H1 (cell line): ENCODE measurements around the gene TUBGCP6. TPM values are rescaled to one million over a fixed set of nuclear protein-coding genes. Genes with fewer than 3 reads are reported as not detected.

ENCODE experiments used
- CTCF ChIA-PET: fragments of 300-600 bp; sonication (Branson Sonifier 250); formaldehyde crosslinking; loops from one replicate; lab custom pipeline; 2021; ENCODE audit not compliant: partially characterized antibody; lab: Charles Lee
- POLR2A ChIA-PET: fragments of 300-600 bp; sonication (Branson Sonifier 250); formaldehyde crosslinking; loops from one replicate; lab custom pipeline; 2021; ENCODE audit warnings: inconsistent platforms; ENCODE audit not compliant: partially characterized antibody; lab: Charles Lee
- DNase-seq, 2 experiments: peaks; one replicate each; pipeline versions ENCODE4 v3.0.0 to v3.0.0-alpha.2; 2010 to 2022; ENCODE audit warnings: low spot score in 2 of 2, low read depth in 1 of 2, mixed read lengths in 1 of 2
- FAIRE-seq: peaks from 2 replicates; lab custom pipeline; 2011; peaks lifted over from hg19 to GRCh38; lab: Jason Lieb, UNC
- H2AFZ ChIP-seq: 2 replicates; pipeline ENCODE4 v1.8.1; 2012; ENCODE audit warnings: low read length, inconsistent platforms
- H2AK5ac ChIP-seq: 2 replicates; pipeline ENCODE4 v1.6.1; 2013; ENCODE audit warnings: low read depth, low read length
- H2BK120ac ChIP-seq: replicated peaks from 2 replicates; pipeline ENCODE3; 2013; ENCODE audit warnings: low read depth, low read length, inconsistent platforms
- H2BK12ac ChIP-seq: 2 replicates; pipeline ENCODE4 v1.6.1; 2013; ENCODE audit warnings: low read depth, low read length
- H2BK15ac ChIP-seq: 2 replicates; pipeline ENCODE4 v1.6.1; 2013; ENCODE audit warnings: low read length
- H2BK20ac ChIP-seq: 2 replicates; pipeline ENCODE4 v1.6.1; 2013; ENCODE audit warnings: low read length
- H2BK5ac ChIP-seq: 2 replicates; pipeline ENCODE4 v1.6.1; 2013; ENCODE audit warnings: low read depth, low read length
- H3K14ac ChIP-seq: 2 replicates; pipeline ENCODE4 v1.6.1; 2013; ENCODE audit warnings: inconsistent platforms; ENCODE audit not compliant: insufficient read length
- H3K18ac ChIP-seq: 2 replicates; pipeline ENCODE4 v1.6.1; 2013; ENCODE audit warnings: low read length; ENCODE audit errors: extremely low read depth
- H3K23ac ChIP-seq: 2 replicates; pipeline ENCODE4 v1.6.1; 2013; ENCODE audit warnings: inconsistent platforms; ENCODE audit not compliant: insufficient read length
- H3K23me2 ChIP-seq: 2 replicates; pipeline ENCODE4 v1.6.1; 2013; ENCODE audit warnings: low read depth, low read length
- H3K27ac ChIP-seq: 2 replicates; pipeline ENCODE4 v1.6.1; 2011; ENCODE audit warnings: low read depth, low read length, inconsistent platforms
- H3K27me3 ChIP-seq, 4 experiments: replicated peaks in 1 of 4; 1 replicate in 1 of 4; 2 replicates in 3 of 4; pipeline versions ENCODE4 v1.6.1 to v1.8.1; 2011 to 2013; ENCODE audit warnings: low read length in 3 of 4, mild to moderate bottlenecking in 3 of 4, inconsistent platforms in 2 of 4, mixed read lengths in 2 of 4, moderate library complexity in 1 of 4; ENCODE audit not compliant: control insufficient read depth in 3 of 4, insufficient read depth in 3 of 4; ENCODE audit errors: extremely low read depth in 1 of 4
- H3K36me3 ChIP-seq, 4 experiments: 2 replicates each; pipeline versions ENCODE4 v1.6.1 to v1.8.1; 2011 to 2013; ENCODE audit warnings: mild to moderate bottlenecking in 4 of 4, low read length in 3 of 4, moderate library complexity in 2 of 4, control low read depth in 1 of 4, inconsistent platforms in 1 of 4; ENCODE audit not compliant: insufficient read depth in 4 of 4, control insufficient read depth in 2 of 4
- H3K4ac ChIP-seq: replicated peaks from 2 replicates; pipeline ENCODE3; 2013; ENCODE audit warnings: low read length, low read depth, mixed read lengths, inconsistent platforms; ENCODE audit not compliant: insufficient read length
- H3K4me1 ChIP-seq, 4 experiments: replicated peaks in 1 of 4; 1 replicate in 1 of 4; 2 replicates in 3 of 4; pipeline versions ENCODE4 v1.6.1 to v1.8.1; 2011 to 2013; ENCODE audit warnings: low read length in 3 of 4, inconsistent platforms in 2 of 4, mixed read lengths in 1 of 4; ENCODE audit not compliant: insufficient read depth in 4 of 4, control insufficient read depth in 3 of 4
- H3K4me2 ChIP-seq, 2 experiments: 2 replicates each; pipeline versions ENCODE4 v1.6.1 to v1.8.1; 2011 to 2013; ENCODE audit warnings: low read depth in 2 of 2, low read length in 2 of 2, control low read depth in 1 of 2, inconsistent platforms in 1 of 2, mild to moderate bottlenecking in 1 of 2; ENCODE audit not compliant: insufficient read depth in 1 of 2
- H3K4me3 ChIP-seq, 4 experiments: fragments of 200-600, 300-600 bp in 1 of 4; sonication (generic), shearing (Covaris generic), sonication (Bioruptor Twin) in 1 of 4; 2 replicates each; pipeline versions ENCODE4 v1.5.1 to v1.8.1; 2011 to 2016; ENCODE audit warnings: low read length in 4 of 4, low read depth in 3 of 4, control low read depth in 2 of 4, inconsistent platforms in 2 of 4, mild to moderate bottlenecking in 2 of 4, mixed read lengths in 1 of 4, moderate library complexity in 1 of 4; ENCODE audit not compliant: insufficient read depth in 2 of 4; ENCODE audit errors: extremely low read depth in 1 of 4
- H3K56ac ChIP-seq: replicated peaks from 2 replicates; pipeline ENCODE3; 2013; ENCODE audit warnings: low read depth, mild to moderate bottlenecking, mixed read lengths, low read length, inconsistent platforms; ENCODE audit not compliant: insufficient read length
- H3K79me1 ChIP-seq: 2 replicates; pipeline ENCODE4 v1.6.1; 2013; ENCODE audit warnings: low read depth, low read length, control low read depth
- H3K79me2 ChIP-seq, 2 experiments: 2 replicates each; pipeline versions ENCODE4 v1.6.1 to v1.8.1; 2012 to 2013; ENCODE audit warnings: low read length in 2 of 2, mild to moderate bottlenecking in 2 of 2, inconsistent platforms in 1 of 2; ENCODE audit not compliant: insufficient read depth in 2 of 2, control insufficient read depth in 1 of 2
- H3K9ac ChIP-seq, 4 experiments: replicated peaks in 1 of 4; 1 replicate in 1 of 4; 2 replicates in 3 of 4; pipeline versions ENCODE4 v1.6.1 to v1.8.1; 2011 to 2013; ENCODE audit warnings: low read depth in 3 of 4, low read length in 3 of 4, control low read depth in 2 of 4, mild to moderate bottlenecking in 2 of 4, moderate library complexity in 2 of 4, inconsistent platforms in 1 of 4; ENCODE audit errors: extremely low read depth in 1 of 4
- H3K9me3 ChIP-seq, 2 experiments: 2 replicates each; pipeline versions ENCODE4 v1.6.1 to v1.8.1; 2012 to 2013; ENCODE audit warnings: mild to moderate bottlenecking in 2 of 2, moderate library complexity in 2 of 2, control low read depth in 1 of 2, inconsistent platforms in 1 of 2, low read depth in 1 of 2, low read length in 1 of 2, mixed read lengths in 1 of 2; ENCODE audit not compliant: insufficient read depth in 2 of 2
- H4K20me1 ChIP-seq, 2 experiments: replicated peaks in 1 of 2; 2 replicates each; pipeline versions ENCODE3 to v1.8.1; 2011 to 2013; ENCODE audit warnings: inconsistent platforms in 2 of 2, low read length in 2 of 2, mild to moderate bottlenecking in 1 of 2; ENCODE audit not compliant: insufficient read depth in 2 of 2, control insufficient read depth in 1 of 2
- H4K5ac ChIP-seq: 2 replicates; pipeline ENCODE4 v1.6.1; 2013; ENCODE audit warnings: low read length, low read depth, mixed read lengths, inconsistent platforms; ENCODE audit not compliant: insufficient read length
- H4K8ac ChIP-seq: 2 replicates; pipeline ENCODE4 v1.8.0; 2013; ENCODE audit warnings: mild to moderate bottlenecking, moderate library complexity, low read length, inconsistent platforms; ENCODE audit not compliant: insufficient read depth; ENCODE audit errors: extremely low read depth
- H4K91ac ChIP-seq: replicated peaks from 2 replicates; pipeline ENCODE3; 2013; ENCODE audit warnings: low read length, mixed read lengths, inconsistent platforms; ENCODE audit not compliant: insufficient read length
- ASH2L ChIP-seq: fragments of 200-600, 300-600 bp; sonication (generic); IDR thresholded peaks from one replicate; pipeline ENCODE4 v1.7.1; 2017; ENCODE audit warnings: low read length
- CBX5 ChIP-seq: fragments of 300-800, 300-1000 bp; sonication (generic); IDR thresholded peaks from 2 replicates; pipeline ENCODE4 v1.7.1; 2016; ENCODE audit warnings: antibody characterized with exemption, low read length, low read depth
- CEBPB ChIP-seq: IDR thresholded peaks from 2 replicates; pipeline ENCODE4 v1.6.1; 2012; ENCODE audit warnings: low read depth, low read length
- CREB1 ChIP-seq: IDR thresholded peaks from 2 replicates; pipeline ENCODE4 v1.6.1; 2012; ENCODE audit warnings: inconsistent platforms
- CTBP2 ChIP-seq: IDR thresholded peaks from 2 replicates; pipeline ENCODE4 v1.7.0; 2011; ENCODE audit warnings: borderline replicate concordance, mild to moderate bottlenecking, moderate library complexity, mixed read lengths, low read length; ENCODE audit not compliant: insufficient read depth, insufficient read length
- NANOG ChIP-seq: IDR thresholded peaks from 2 replicates; pipeline ENCODE4 v1.6.1; 2011; ENCODE audit warnings: low read length, low read depth, mild to moderate bottlenecking, inconsistent platforms; ENCODE audit not compliant: insufficient read depth, poor library complexity, severe bottlenecking
- NRF1 ChIP-seq: IDR thresholded peaks from 2 replicates; pipeline ENCODE4 v1.6.1; 2011; ENCODE audit warnings: mild to moderate bottlenecking, low read depth, low read length, improper control_type of control experiment
- POU5F1 ChIP-seq: IDR thresholded peaks from 2 replicates; pipeline ENCODE4 v1.6.1; 2011; ENCODE audit warnings: low read depth, mild to moderate bottlenecking, low read length, moderate library complexity
- RXRA ChIP-seq: IDR thresholded peaks from 2 replicates; pipeline ENCODE4 v1.6.1; 2011; ENCODE audit warnings: low read depth, mild to moderate bottlenecking, low read length, moderate library complexity; ENCODE audit not compliant: insufficient read depth
- SAP30 ChIP-seq: fragments of 300-600 bp; sonication (generic); IDR thresholded peaks from 2 replicates; pipeline ENCODE4 v1.7.1; 2012; ENCODE audit warnings: low read length, moderate library complexity, mild to moderate bottlenecking, inconsistent platforms; ENCODE audit not compliant: insufficient read depth, insufficient replicate concordance
- SP2 ChIP-seq: IDR thresholded peaks from 2 replicates; pipeline ENCODE4 v1.6.1; 2012; ENCODE audit warnings: mild to moderate bottlenecking, low read length, inconsistent platforms
- TAF7 ChIP-seq: optimal IDR thresholded peaks from 2 replicates; pipeline ENCODE3; 2011; ENCODE audit warnings: low read depth, mild to moderate bottlenecking, inconsistent platforms, low read length, moderate library complexity, borderline replicate concordance
- ZNF274 ChIP-seq: IDR thresholded peaks from 2 replicates; pipeline ENCODE4 v1.7.0; 2012; ENCODE audit warnings: low read length, borderline replicate concordance; ENCODE audit errors: extremely low read depth
- WGBS, 2 experiments: shearing (Covaris generic) in 1 of 2; methylation state at CpG; one replicate each; pipeline versions ENCODE4 v1.1.6 to v1.1.7; 2013 to 2015; ENCODE audit warnings: low lambda C conversion rate in 2 of 2, mixed read lengths in 2 of 2, inconsistent platforms in 1 of 2, low coverage in 1 of 2, missing lambda C conversion rate in 1 of 2; ENCODE audit not compliant: insufficient replicate concordance in 2 of 2, insufficient coverage in 1 of 2, insufficient read length in 1 of 2; ENCODE audit errors: extremely low coverage in 1 of 2, missing lambda C conversion rate in 1 of 2; 5-methylcytosine and 5-hydroxymethylcytosine counted together
- polyA plus RNA-seq, 7 experiments: library from polyadenylated mRNA; depleted of rRNA in 3 of 7; stranded (reverse) in 5 of 7; unstranded in 2 of 7; fragments of >200 nt in 5 of 7; fragments of 200-250 nt in 2 of 7; gene quantifications; 1 replicate in 5 of 7; 2 replicates in 1 of 7; 4 replicates in 1 of 7; pipeline versions ENCODE4 v1.2.1 to v1.2.3, GENCODE V29; 2011 to 2013; ENCODE audit warnings: missing spikeins in 2 of 7, mixed read lengths in 2 of 7
- total RNA-seq: library from RNA; stranded (reverse); fragmentation: NEBNext Ultra II Directional; extraction: Animal tissue kit (Norgen Biotek cat#: 25700); gene quantifications from 2 replicates; pipeline ENCODE4 v1.2.1, GENCODE V29; 2021

Gene TUBGCP6
- total and polyA plus RNA-seq, 2 of the 8 experiments (the other 6 are each of a cell fraction or from before 2014, with no cell fraction given) = 24.2 to 24.7 TPM

- Histone ChIP-seq H2AK5ac (no peak overlapping the region), H4K20me1 (peaks cover 4 to 22% of the 10 kb centered on the region in 2 experiments), H3K4me3 (no peak overlapping the region), H3K23me2 (peaks cover 13% of the 10 kb centered on the region; the same call in 1 of the 2 replicates), H3K9ac (no peak overlapping the region), H2BK15ac (no peak overlapping the region), H3K79me1 (peaks cover 2% of the 10 kb centered on the region; the same call in 1 of the 2 replicates), H3K9me3 (no peaks in the 10 kb centered on the region), H3K56ac (no peak overlapping the region), H2AFZ (no peak overlapping the region), H3K36me3 (peaks cover 0 to 15% (median 6%) of the 10 kb centered on the region in 4 experiments; a peak in 5 of 8 replicates), H3K18ac (no peak overlapping the region), H3K4ac (no peak overlapping the region), H3K27ac (no peak overlapping the region), H2BK12ac (no peak overlapping the region), H3K79me2 (peaks cover 0 to 13% of the 10 kb centered on the region in 2 experiments; a peak in 1 of 4 replicates), H4K8ac (no peak overlapping the region), H3K14ac (no peak overlapping the region), H3K4me1 (peaks cover 0 to 8% (median 6%) of the 10 kb centered on the region in 4 experiments; a peak in 6 of 7 replicates), H2BK120ac (no peak overlapping the region), H3K4me2 (no peak overlapping the region), H3K27me3 (no peaks in the 10 kb centered on the region), H4K5ac (no peak overlapping the region), H2BK5ac (no peak overlapping the region), H4K91ac (no peak overlapping the region), H3K23ac (no peak overlapping the region), H2BK20ac (no peak overlapping the region)
- no peak for TF ChIP-seq SP2
- TF ChIP-seq SAP30 = no peak
- TF ChIP-seq NANOG = no peak
- TF ChIP-seq POU5F1 = no peak
- TF ChIP-seq ZNF274 = no peak
- no peak for TF ChIP-seq CEBPB
- TF ChIP-seq CTBP2 = no peak
- TF ChIP-seq CBX5 = no peak
- TF ChIP-seq RXRA = no peak
- TF ChIP-seq ASH2L = no peak
- no peak for TF ChIP-seq CREB1
- no peak for TF ChIP-seq TAF7
- TF ChIP-seq NRF1 = no peak
- 87% methylated on average over 1 of the region's 1 CpG; no CpG with 5 or more reads in 1 of the 2 experiments for WGBS, 2 experiments
- ChIA-PET CTCF (interaction anchor here (1.1 to 7.0 kb wide), 2 partner anchors 9 to 53 kb away, joined by 4 to 83 read pairs; no protein-coding TSS in a partner anchor), POLR2A (no interaction called here)
- no peak for FAIRE-seq
- DNase-seq = no peak
These were observed 41.5 kb downstream of the TUBGCP6 start for GRCh38 chr22:50203288-50203687.
